Ecto neural progenitor cell (in vitro differentiated cells): ENCODE data around the gene STPG1.

Experiments
- DNase-seq: peaks from one replicate; pipeline ENCODE4 v3.0.0-alpha.2; 2018; ENCODE audit warnings: low spot score

The STPG1 gene

GRCh38 chr1:24369801-24370200 is 43.8 kb downstream of the STPG1 start:
- no peak for DNase-seq

- no peak for DNase-seq
Measured at GRCh38 chr1:24369199-24369598, 44.4 kb downstream of the STPG1 start.

- DNase-seq = no peak
Measured at GRCh38 chr1:24366707-24367106, 46.9 kb downstream of the STPG1 start.

GRCh38 chr1:24364975-24365678 is 48.5 kb downstream of the STPG1 start:
- no peak for DNase-seq

DNA sequence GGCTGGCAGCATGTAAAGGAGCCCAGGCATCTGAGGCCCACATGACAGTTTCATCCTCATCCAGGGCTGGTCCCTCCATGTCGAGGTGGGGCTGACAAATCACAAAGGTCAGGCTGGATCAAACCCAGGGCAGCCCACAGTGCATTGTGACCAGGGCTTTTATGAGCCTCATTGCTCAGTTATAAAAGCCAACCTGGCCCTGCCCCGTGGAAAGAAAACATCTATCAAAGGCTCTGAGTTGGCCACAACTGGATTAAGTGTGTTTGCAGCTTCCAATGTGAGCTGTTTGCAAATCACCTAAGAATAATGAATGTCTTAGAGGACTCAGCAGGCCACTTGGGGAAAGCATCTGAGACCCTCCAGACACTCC is 49.0 kb downstream of the STPG1 start:
- peak; percentile 67 for DNase-seq

DNA sequence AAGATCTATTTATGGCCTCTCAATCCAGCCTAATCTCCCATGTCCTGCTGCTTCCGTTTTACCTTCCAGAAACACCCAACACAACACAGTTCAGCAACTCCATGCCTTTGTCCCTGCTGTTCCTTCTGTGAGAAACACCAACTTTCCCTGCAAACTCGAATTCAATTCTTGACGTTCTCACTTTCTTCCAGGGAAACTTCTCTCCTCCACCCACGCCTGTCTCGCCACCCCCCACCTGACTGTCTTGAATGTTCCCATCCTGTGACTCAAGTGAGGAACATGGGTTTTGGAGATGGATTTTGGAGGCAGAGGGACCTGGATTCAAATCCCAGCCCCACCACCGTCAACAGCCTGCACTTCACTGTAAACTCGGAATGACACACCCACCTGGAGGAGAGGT is 49.6 kb downstream of the STPG1 start:
- no peak for DNase-seq

DNA sequence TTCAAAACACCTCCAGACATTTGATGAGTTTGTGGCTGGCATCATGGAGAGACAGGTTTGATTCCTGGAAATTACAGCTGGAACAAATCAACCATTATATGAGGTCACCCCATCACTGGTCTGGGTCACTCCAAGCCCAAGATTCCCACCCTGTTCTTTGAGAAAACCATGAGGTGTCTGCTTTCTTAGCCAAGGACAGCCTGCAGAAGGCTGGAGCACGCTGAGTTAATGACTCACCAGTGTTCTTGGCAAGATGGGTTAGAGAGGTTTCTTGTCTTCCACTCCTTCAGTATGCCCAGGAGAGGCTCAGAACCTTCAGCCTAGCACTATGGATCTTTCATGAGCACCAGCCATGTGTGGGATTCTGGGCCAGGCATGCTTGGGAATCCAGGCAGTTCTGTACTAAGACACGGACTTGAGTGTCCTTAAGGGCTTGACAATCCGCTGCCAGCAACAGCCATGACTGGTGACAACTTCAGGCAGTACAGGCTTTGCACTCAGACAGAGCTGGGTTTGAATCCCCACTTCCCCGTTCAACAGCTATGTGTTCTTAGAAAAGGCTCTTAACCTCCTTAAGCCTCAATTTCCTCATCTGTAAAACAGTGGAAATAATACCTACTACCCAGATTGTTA is 50.5 kb downstream of the STPG1 start:
- DNase-seq = no peak

- no peak for DNase-seq
Measured at GRCh38 chr1:24362396-24362795, 51.2 kb downstream of the STPG1 start.

- no peak for DNase-seq
Measured at GRCh38 chr1:24361811-24362210, 51.8 kb downstream of the STPG1 start.

- no peak for DNase-seq
Measured at GRCh38 chr1:24360681-24361080, 52.9 kb downstream of the STPG1 start.

GRCh38 chr1:24357038-24357437 is 56.5 kb downstream of the STPG1 start:
- DNase-seq = no peak

GRCh38 chr1:24355466-24355865 is 58.1 kb downstream of the STPG1 start:
- DNase-seq = no peak

DNA sequence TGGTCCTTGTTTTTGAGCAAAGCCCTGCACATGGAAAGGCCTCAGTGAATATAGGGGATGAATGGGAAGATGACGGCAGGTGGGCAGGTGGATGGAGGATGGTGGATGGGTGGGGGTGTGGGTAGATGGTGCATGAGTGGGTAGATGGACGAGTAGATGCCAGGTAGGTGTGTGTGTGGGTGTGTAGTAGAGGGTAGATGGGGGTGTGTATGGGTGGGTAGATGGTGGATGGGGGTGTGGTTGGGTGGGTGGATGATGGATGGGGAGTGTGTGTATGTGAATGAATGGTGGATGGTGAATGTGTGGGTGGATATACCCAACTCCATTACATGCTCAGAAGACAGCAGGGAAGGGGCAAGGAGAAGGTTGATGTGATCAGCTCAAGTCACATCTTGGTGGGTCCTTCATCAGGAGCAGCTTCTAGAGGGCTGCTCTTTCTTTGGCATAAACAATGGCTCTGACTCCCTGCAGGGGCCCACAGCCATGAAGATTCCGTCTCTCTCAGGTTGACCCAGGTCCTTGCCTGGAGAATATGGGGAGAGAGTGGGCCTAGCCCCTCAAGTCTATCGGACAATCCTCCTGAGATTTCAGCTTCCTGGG is 60.2 kb downstream of the STPG1 start:
- no peak for DNase-seq

DNA sequence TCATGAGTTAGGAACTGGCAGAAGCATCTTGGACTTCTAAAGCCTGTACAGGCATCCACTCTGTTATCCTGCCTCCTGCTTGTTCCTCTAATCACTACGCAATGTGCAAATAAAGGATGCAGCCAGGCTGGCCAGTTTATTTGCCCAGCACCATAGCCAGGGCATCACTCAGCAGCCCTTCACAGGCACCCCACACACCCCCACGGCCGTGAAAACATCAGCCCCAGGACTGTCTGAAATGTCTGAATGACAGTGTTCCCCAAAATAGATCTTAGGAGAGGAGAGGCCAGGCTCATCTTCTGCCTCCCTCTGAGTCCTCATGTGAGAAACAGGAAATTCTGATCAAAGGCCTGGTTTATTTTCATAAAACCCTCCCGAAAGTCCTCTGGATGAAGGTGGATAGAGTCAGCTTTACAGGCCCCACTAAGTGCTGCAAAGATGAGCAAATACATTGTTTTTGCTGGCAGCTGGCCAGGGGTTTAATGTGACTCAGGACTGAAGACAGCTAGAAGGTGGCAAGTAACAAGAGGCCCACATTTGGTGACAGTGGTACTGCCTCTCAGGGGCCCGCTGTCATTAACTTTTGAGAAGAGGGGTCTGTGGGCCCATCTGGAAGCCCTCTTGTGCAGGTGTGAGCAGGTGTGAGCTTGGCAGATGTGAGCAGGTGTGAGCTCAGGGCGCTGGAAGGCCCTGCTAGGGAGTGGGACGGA is 61.5 kb downstream of the STPG1 start:
- DNase-seq = no peak

DNA sequence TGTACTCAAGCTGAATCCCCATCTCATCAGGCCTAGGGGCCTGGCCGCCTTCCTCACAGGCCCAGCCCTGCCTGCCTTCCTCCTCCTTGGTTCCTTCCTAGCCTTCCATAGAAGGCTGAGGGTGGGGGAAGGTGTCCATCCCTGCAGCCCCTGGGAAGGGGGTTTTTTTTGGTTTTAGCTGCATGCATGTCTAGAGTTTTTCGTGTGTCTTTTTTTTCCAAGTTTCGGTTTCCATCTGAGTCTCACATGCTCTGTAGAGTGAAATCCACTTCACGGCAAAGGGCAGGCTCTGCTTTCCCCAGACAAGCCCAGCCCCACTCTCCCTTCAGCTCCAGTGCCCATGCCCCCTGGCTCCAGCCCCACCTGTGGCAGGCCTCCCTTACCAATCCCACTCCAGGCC is 62.3 kb downstream of the STPG1 start:
- no peak for DNase-seq

DNA sequence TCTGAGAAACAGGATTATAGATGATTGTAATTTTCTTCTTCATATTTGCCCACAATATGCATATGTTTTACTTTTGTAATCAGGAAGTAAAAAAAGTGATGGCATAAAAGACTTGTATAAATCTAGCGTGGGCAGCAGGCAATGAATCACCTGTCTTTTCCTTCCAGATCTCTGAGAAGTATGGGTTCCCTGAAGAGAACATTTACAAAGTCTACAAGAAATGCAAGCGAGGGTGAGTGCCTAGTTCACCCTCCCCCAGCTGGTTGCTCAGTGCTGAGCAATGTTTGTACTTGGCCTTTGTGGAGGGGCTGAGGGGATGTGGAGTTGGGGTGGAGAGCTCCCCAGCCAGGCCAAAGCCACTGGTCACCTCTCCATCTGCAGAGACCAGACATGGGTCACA is 63.7 kb downstream of the STPG1 start:
- DNase-seq = no peak

DNA sequence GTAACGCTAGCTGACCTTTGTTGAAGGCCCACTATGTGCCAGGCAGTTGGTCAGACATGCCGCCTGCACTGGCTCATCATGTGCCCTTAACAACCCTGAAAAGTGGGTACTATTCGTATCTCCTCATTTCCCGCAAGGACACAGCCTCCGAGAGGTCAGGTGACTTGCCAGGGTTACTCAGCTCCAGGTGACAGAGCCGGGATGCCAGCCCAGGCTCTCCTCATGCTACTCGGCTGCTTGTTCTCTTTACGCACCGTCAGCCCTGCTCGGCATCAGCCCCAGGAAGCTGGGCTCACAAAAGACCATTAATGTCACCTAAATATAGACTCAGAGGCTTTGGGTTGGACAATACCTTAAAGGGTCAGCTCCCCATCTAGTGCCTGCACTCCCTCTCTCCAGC is 65.4 kb downstream of the STPG1 start:
- DNase-seq = no peak

DNA sequence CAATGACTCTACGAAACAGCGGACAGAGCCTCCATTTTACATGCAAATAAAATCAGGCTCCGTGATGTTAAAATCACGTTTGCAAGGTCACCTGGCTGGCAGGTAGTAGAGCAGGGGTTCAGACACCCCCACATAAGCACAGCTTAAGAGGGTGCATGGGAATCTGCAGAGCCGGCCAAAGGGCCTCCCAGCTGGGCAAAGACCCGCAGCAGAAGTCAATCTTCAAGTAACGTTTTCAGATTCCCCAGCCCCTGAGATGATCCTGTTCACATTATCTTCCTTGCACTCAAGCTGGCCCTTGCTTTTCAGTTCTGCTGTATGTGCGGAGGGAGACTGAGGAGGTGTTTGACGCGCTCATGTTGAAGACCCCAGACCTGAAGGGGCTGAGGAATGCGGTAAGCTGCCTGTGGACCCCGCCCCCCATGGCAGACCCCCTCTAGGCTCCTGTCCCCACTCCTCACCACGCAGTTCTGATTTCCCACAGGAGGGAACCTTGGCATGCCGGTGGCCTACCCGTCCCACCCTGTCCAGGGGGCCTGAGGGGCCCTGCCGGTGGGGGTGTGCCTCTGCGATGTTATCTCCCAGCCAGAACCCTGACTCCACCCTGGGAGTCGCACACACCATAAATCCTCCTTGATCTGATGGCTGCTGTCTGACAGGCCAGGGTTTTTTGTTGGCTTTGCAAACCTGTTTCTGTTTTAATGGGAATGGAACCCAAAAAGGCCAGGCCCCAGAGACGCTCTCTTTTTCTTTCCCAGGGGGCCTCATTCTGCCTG is 66.2 kb downstream of the STPG1 start:
- DNase-seq = no peak

GRCh38 chr1:24345334-24345733 is 68.2 kb downstream of the STPG1 start:
- DNase-seq = no peak

DNA sequence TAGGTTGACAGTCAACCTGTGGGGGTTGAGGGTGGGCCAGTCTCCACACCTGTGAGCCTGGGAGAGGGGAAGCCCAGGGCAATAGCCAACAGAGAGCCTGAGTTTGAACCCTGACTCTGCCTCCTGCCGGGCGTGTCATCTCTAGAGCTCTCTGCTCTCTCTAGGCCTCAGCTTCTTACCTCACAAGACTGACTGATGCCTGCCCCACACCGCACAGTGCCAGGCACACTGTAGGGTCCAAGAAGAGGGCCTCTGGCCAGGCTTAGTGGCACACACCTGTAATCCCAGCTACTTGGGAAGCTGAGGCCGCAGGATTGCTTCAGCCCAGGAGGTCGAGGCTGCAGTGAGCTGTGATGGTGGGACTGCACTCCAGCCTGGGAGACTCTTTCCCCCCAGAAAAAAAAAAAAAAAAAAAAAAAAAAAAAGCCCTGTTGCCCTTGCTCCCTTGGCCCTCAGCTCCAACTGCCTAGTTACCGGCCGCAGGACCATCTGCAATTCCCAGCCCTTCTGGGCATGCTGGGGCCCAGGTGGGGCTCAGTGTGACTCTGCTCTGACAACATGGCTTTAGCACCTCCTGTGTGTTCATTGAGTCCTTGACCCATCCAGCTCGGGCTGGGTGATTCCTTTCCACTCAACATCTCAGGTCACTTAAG is 69.4 kb downstream of the STPG1 start:
- DNase-seq = no peak

- no peak for DNase-seq
Measured at GRCh38 chr1:24343412-24344089, 70.0 kb downstream of the STPG1 start.
